ENCODE results near the gene CHAF1A. TPM values are rescaled to one million over a fixed set of nuclear protein-coding genes. Genes with fewer than 3 reads are reported as not detected.

CHAF1A gene
- total RNA-seq, 3 donors from 2014 or later, result 6.3 to 8.2 (median 7.9) TPM

- Histone ChIP-seq H3K4me1 (no peaks in the 10 kb centered on the region), H3K4me3 (no peak overlapping the region), H3K9me3 (no peaks in the 10 kb centered on the region), H3K36me3 (no peaks in the 10 kb centered on the region), H3K27ac (no peak overlapping the region), H3K27me3 (no peaks in the 10 kb centered on the region)
- TF ChIP-seq CTCF (IDR thresholded peaks at IDR 0.05) (no peak), POLR2AphosphoS5 (IDR thresholded peaks at IDR 0.05) (no peak), POLR2A (IDR thresholded peaks at IDR 0.05) (no peak)
- no peak for DNase-seq (ENCODE audit: low spot score in 2 of 2)
- intact Hi-C loops (cut with DNase I; ENCODE audit: low total_unique reads), result no loop called here
Observed at GRCh38 chr19:4464815-4465581, 62.6 kb downstream of the CHAF1A start.

GRCh38 chr19:4467835-4468234, 65.4 kb downstream of the CHAF1A start:
- intact Hi-C loops (cut with DNase I; ENCODE audit: low total_unique reads), result no loop called here
- H3K4me1 ChIP-seq, result no peaks in the 10 kb centered on the region
- no peak overlapping the region for H3K4me3 ChIP-seq
- no peaks in the 10 kb centered on the region for H3K9me3 ChIP-seq
- H3K27me3 ChIP-seq, result no peaks in the 10 kb centered on the region
- TF ChIP-seq CTCF (IDR thresholded peaks at IDR 0.05) (no peak), POLR2AphosphoS5 (IDR thresholded peaks at IDR 0.05) (no peak), POLR2A (IDR thresholded peaks at IDR 0.05) (no peak)
- no peak overlapping the region for H3K27ac ChIP-seq
- H3K36me3 ChIP-seq, result no peaks in the 10 kb centered on the region
- DNase-seq (ENCODE audit: low spot score in 2 of 2), result no peak

- no peaks in the 10 kb centered on the region for H3K36me3 ChIP-seq
- H3K27ac ChIP-seq, result peak overlapping the region; percentile 83 to 91
- intact Hi-C loops (cut with DNase I; ENCODE audit: low total_unique reads), result no loop called here
- H3K4me3 ChIP-seq, result peak overlapping the region; percentile 95 to 99 (median 97)
- no peaks in the 10 kb centered on the region for H3K9me3 ChIP-seq
- H3K4me1 ChIP-seq, result peaks cover 8 to 13% of the 10 kb centered on the region in 2 donors
- peak; percentile 98 to 100 for DNase-seq (ENCODE audit: low spot score in 2 of 2)
- TF ChIP-seq POLR2A (IDR thresholded peaks at IDR 0.05), result peak; percentile 53
- no peak for TF ChIP-seq CTCF (IDR thresholded peaks at IDR 0.05)
- TF ChIP-seq POLR2AphosphoS5 (IDR thresholded peaks at IDR 0.05), result peak; percentile 65 to 78 (median 71)
- no peaks in the 10 kb centered on the region for H3K27me3 ChIP-seq
Observed at GRCh38 chr19:4471403-4472173, 69.1 kb downstream of the CHAF1A start.

- peaks cover 8 to 13% of the 10 kb centered on the region in 2 donors for H3K4me1 ChIP-seq
- DNase-seq (ENCODE audit: low spot score in 2 of 2), result no peak
- peak within 1 kb of the TSS; percentile 83 to 91 for H3K27ac ChIP-seq
- no peaks in the 10 kb centered on the region for H3K36me3 ChIP-seq
- TF ChIP-seq POLR2AphosphoS5 (IDR thresholded peaks at IDR 0.05) (no peak), POLR2A (IDR thresholded peaks at IDR 0.05) (no peak), CTCF (IDR thresholded peaks at IDR 0.05) (no peak)
- H3K27me3 ChIP-seq, result no peaks in the 10 kb centered on the region
- H3K4me3 ChIP-seq, result peak within 1 kb of the TSS; percentile 95 to 99 (median 97)
- intact Hi-C loops (cut with DNase I; ENCODE audit: low total_unique reads), result no loop called here
- no peaks in the 10 kb centered on the region for H3K9me3 ChIP-seq
Observed at GRCh38 chr19:4472174-4472974, 69.9 kb downstream of the CHAF1A start, which contains the start of gene HDGFL2. Gene HDGFL2 (plus strand): TSS chr19:4472297. CDS start chr19:4472351, 54 bp downstream.

Data from breast epithelium (tissue), 4 donors.